H9 (cell line): ENCODE data around the gene METTL26. TPM values are rescaled to one million over a fixed set of nuclear protein-coding genes. Genes with fewer than 3 reads are reported as not detected.
A peak's percentile ranks its signal among the peaks of the same experiment; 100 is the strongest.

ENCODE experiments used
- DNase-seq: peaks from one replicate; pipeline ENCODE4 v3.0.0-alpha.2; 2017
- H2AFZ ChIP-seq: one replicate; pipeline ENCODE4 v1.6.1; 2013; ENCODE audit warnings: mild to moderate bottlenecking, low read length, control low read depth, moderate library complexity
- H2AK5ac ChIP-seq: 2 replicates; pipeline ENCODE4 v1.6.1; 2013; ENCODE audit warnings: low read length, control low read depth, mixed read lengths; ENCODE audit not compliant: insufficient read length
- H2BK120ac ChIP-seq: one replicate; pipeline ENCODE4 v1.6.1; 2013; ENCODE audit warnings: low read depth, mild to moderate bottlenecking, low read length, control low read depth, inconsistent platforms; ENCODE audit not compliant: poor library complexity, severe bottlenecking
- H2BK12ac ChIP-seq: 2 replicates; pipeline ENCODE4 v1.6.1; 2013; ENCODE audit warnings: low read length, control low read depth, mixed read lengths, low read depth; ENCODE audit not compliant: insufficient read length
- H2BK15ac ChIP-seq: 2 replicates; pipeline ENCODE4 v1.6.1; 2013; ENCODE audit warnings: low read depth, low read length, control low read depth
- H2BK20ac ChIP-seq: one replicate; pipeline ENCODE4 v1.6.1; 2013; ENCODE audit warnings: low read depth, mild to moderate bottlenecking, low read length, control low read depth, inconsistent platforms; ENCODE audit not compliant: poor library complexity, severe bottlenecking
- H2BK5ac ChIP-seq: 2 replicates; pipeline ENCODE4 v1.6.1; 2013; ENCODE audit warnings: low read length, control low read depth, mixed read lengths; ENCODE audit not compliant: insufficient read length
- H3K14ac ChIP-seq: 2 replicates; pipeline ENCODE4 v1.6.1; 2013; ENCODE audit warnings: low read length, control low read depth; ENCODE audit not compliant: insufficient read depth
- H3K18ac ChIP-seq: 2 replicates; pipeline ENCODE4 v1.6.1; 2013; ENCODE audit warnings: low read depth, mild to moderate bottlenecking, mixed read lengths, low read length, control low read depth; ENCODE audit not compliant: insufficient read length
- H3K23ac ChIP-seq: 2 replicates; pipeline ENCODE4 v1.6.1; 2013; ENCODE audit warnings: low read length, control low read depth, mixed read lengths, low read depth; ENCODE audit not compliant: insufficient read length
- H3K23me2 ChIP-seq: 2 replicates; pipeline ENCODE4 v1.6.1; 2013; ENCODE audit warnings: low read depth, mild to moderate bottlenecking, mixed read lengths, low read length, control low read depth; ENCODE audit not compliant: insufficient read length, poor library complexity, severe bottlenecking
- H3K27ac ChIP-seq: 2 replicates; pipeline ENCODE4 v1.5.1; 2013; ENCODE audit warnings: low read length, control low read depth, mixed read lengths, low read depth; ENCODE audit not compliant: insufficient read length
- H3K27me3 ChIP-seq: 2 replicates; pipeline ENCODE4 v1.6.1; 2013; ENCODE audit warnings: low read length, control low read depth, inconsistent platforms; ENCODE audit not compliant: insufficient read depth
- H3K4ac ChIP-seq: 2 replicates; pipeline ENCODE4 v1.6.1; 2013; ENCODE audit warnings: low read depth, mild to moderate bottlenecking, control low read depth, inconsistent platforms, low read length, moderate library complexity
- H3K4me1 ChIP-seq: 2 replicates; pipeline ENCODE4 v1.6.1; 2013; ENCODE audit warnings: low read length, control low read depth, inconsistent platforms; ENCODE audit not compliant: insufficient read depth
- H3K4me2 ChIP-seq: 2 replicates; pipeline ENCODE4 v1.6.1; 2013; ENCODE audit warnings: low read length, control low read depth, mixed read lengths; ENCODE audit not compliant: insufficient read length, insufficient read depth
- H3K56ac ChIP-seq: 2 replicates; pipeline ENCODE4 v1.6.1; 2013; ENCODE audit warnings: low read depth, mild to moderate bottlenecking, mixed read lengths, low read length, control low read depth; ENCODE audit not compliant: insufficient read length
- H3K79me1 ChIP-seq: 2 replicates; pipeline ENCODE4 v1.6.1; 2013; ENCODE audit warnings: low read depth, mild to moderate bottlenecking, moderate library complexity, low read length, control low read depth, inconsistent platforms; ENCODE audit not compliant: insufficient read depth, poor library complexity, severe bottlenecking
- H3K79me2 ChIP-seq: 2 replicates; pipeline ENCODE4 v1.6.1; 2013; ENCODE audit warnings: low read length, control low read depth, inconsistent platforms; ENCODE audit not compliant: insufficient read depth
- H3K9ac ChIP-seq: 2 replicates; pipeline ENCODE4 v1.6.1; 2013; ENCODE audit warnings: low read length, control low read depth, mixed read lengths; ENCODE audit not compliant: insufficient read length; ENCODE audit errors: extremely low read depth
- H3K9me3 ChIP-seq: one replicate; pipeline ENCODE4 v1.6.1; 2013; ENCODE audit warnings: low read depth, low read length, inconsistent platforms; ENCODE audit not compliant: control insufficient read depth
- H3T11ph ChIP-seq: one replicate; pipeline ENCODE4 v1.6.1; 2013; ENCODE audit warnings: mild to moderate bottlenecking, low read length, control low read depth, inconsistent platforms
- H4K20me1 ChIP-seq: one replicate; pipeline ENCODE4 v1.6.1; 2013; ENCODE audit not compliant: control insufficient read depth, insufficient read length, insufficient read depth
- H4K5ac ChIP-seq: 2 replicates; pipeline ENCODE4 v1.6.1; 2013; ENCODE audit warnings: low read depth, mild to moderate bottlenecking, mixed read lengths, low read length, control low read depth; ENCODE audit not compliant: insufficient read length
- H4K8ac ChIP-seq: replicated peaks from 2 replicates; pipeline ENCODE4 v1.6.1; 2013; ENCODE audit warnings: low read length, control low read depth, mixed read lengths, low read depth; ENCODE audit not compliant: insufficient read length
- H4K91ac ChIP-seq: 2 replicates; pipeline ENCODE4 v1.6.1; 2013; ENCODE audit warnings: low read depth, mild to moderate bottlenecking, moderate library complexity, mixed read lengths, low read length, control low read depth; ENCODE audit not compliant: insufficient read length
- H3K27ac Mint-ChIP-seq, 3 experiments: 2 replicates in 2 of 3; 3 replicates in 1 of 3; pipeline ENCODE4 v1.8.0; 2020 to 2021; ENCODE audit warnings: mixed read lengths in 3 of 3, mild to moderate bottlenecking in 1 of 3, moderate library complexity in 1 of 3
- H3K27me3 Mint-ChIP-seq: 2 replicates; pipeline ENCODE4 v1.8.0; 2021; ENCODE audit warnings: low read depth, mild to moderate bottlenecking, moderate library complexity, mixed read lengths
- H3K36me3 Mint-ChIP-seq, 3 experiments: 2 replicates in 2 of 3; 3 replicates in 1 of 3; pipeline ENCODE4 v1.8.0; 2020 to 2021; ENCODE audit warnings: low read depth in 3 of 3, mixed read lengths in 3 of 3; ENCODE audit not compliant: insufficient read depth in 1 of 3
- H3K4me1 Mint-ChIP-seq, 2 experiments: 2 replicates each; pipeline ENCODE4 v1.8.0; 2020; ENCODE audit warnings: mixed read lengths in 2 of 2
- H3K4me3 Mint-ChIP-seq, 2 experiments: 2 replicates in 1 of 2; 3 replicates in 1 of 2; pipeline ENCODE4 v1.8.0; 2020 to 2021; ENCODE audit warnings: mild to moderate bottlenecking in 2 of 2, mixed read lengths in 2 of 2, moderate library complexity in 1 of 2
- H3K9me3 Mint-ChIP-seq, 2 experiments: 2 replicates in 1 of 2; 3 replicates in 1 of 2; pipeline ENCODE4 v1.8.0; 2020; ENCODE audit warnings: mild to moderate bottlenecking in 2 of 2, mixed read lengths in 2 of 2, moderate library complexity in 1 of 2
- CTCF ChIP-seq: fragments of 200-600 bp; sonication (generic); conservative IDR thresholded peaks from 3 replicates; pipeline ENCODE4 v1.8.0; 2021; ENCODE audit warnings: antibody characterized with exemption, mild to moderate bottlenecking
- WGBS: extraction: QIAGEN DNeasy Blood & Tissue Kit; methylation state at CpG from one replicate; pipeline ENCODE4 v1.1.7; 2013; ENCODE audit warnings: missing lambda C conversion rate, low lambda C conversion rate, mixed read lengths; ENCODE audit not compliant: insufficient read length; ENCODE audit errors: extremely low coverage; 5-methylcytosine and 5-hydroxymethylcytosine counted together
- total RNA-seq: library from RNA; stranded (reverse); gene quantifications from 2 replicates; pipeline ENCODE4 v1.2.1, GENCODE V29; 2021

Gene METTL26
- total RNA-seq, 1 experiment from 2014 or later = 108 TPM

GRCh38 chr16:609984-610383 is 26.1 kb downstream of the METTL26 start:
- peaks cover 2% of the 10 kb centered on the region for H3K79me1 ChIP-seq
- H3K27ac Mint-ChIP-seq = peak overlapping the region in 1 of 3 experiments; percentile 52; a peak in 2 of 7 replicates
- H3K18ac ChIP-seq = no peak overlapping the region
- no peak overlapping the region for H2BK20ac ChIP-seq
- no peaks in the 10 kb centered on the region for H3K9me3 ChIP-seq
- H3K23ac ChIP-seq = no peak overlapping the region
- no peaks in the 10 kb centered on the region for H3K23me2 ChIP-seq
- no peak for DNase-seq
- H3K36me3 Mint-ChIP-seq = peaks cover 14 to 21% (median 19%) of the 10 kb centered on the region in 3 experiments
- H3K4me3 Mint-ChIP-seq = no peak overlapping the region
- no peak overlapping the region for H2AK5ac ChIP-seq
- no peaks in the 10 kb centered on the region for H3K79me2 ChIP-seq
- H3T11ph ChIP-seq = no peak overlapping the region
- no peaks in the 10 kb centered on the region for H4K20me1 ChIP-seq
- peaks cover 11 to 13% of the 10 kb centered on the region in 2 experiments for H3K4me1 Mint-ChIP-seq
- H3K4ac ChIP-seq = no peak overlapping the region
- no peaks in the 10 kb centered on the region for H3K27me3 ChIP-seq
- no peak overlapping the region for H3K56ac ChIP-seq
- peaks cover 7% of the 10 kb centered on the region for H3K27me3 Mint-ChIP-seq
- no CpG with 5 or more reads among the region's 14 CpGs for WGBS
- H4K8ac ChIP-seq = no peak overlapping the region
- no peak overlapping the region for H3K4me2 ChIP-seq
- TF ChIP-seq CTCF = no peak
- H2BK5ac ChIP-seq = no peak overlapping the region
- no peak overlapping the region for H2AFZ ChIP-seq
- no peak overlapping the region for H4K91ac ChIP-seq
- no peak overlapping the region for H3K27ac ChIP-seq
- no peak overlapping the region for H2BK12ac ChIP-seq
- no peak overlapping the region for H2BK120ac ChIP-seq
- H3K9me3 Mint-ChIP-seq = peaks cover 9 to 10% of the 10 kb centered on the region in 2 experiments
- no peak overlapping the region for H3K9ac ChIP-seq
- H2BK15ac ChIP-seq = no peak overlapping the region
- H3K14ac ChIP-seq = no peak overlapping the region
- no peaks in the 10 kb centered on the region for H3K4me1 ChIP-seq
- no peak overlapping the region for H4K5ac ChIP-seq
